GM18861 (cell line): Measurements from ENCODE around the gene ADAM21.
"Not testable (repeated sequence)": the region's sequence is repeated elsewhere in the genome, so short reads cannot be mapped to it uniquely, and the experiment has no call there.

Source experiments
- ATAC-seq: cut with Tn5 transposase; IDR thresholded peaks from one replicate; pipeline ENCODE4 v1.9.1; 2021; ENCODE audit not compliant: unreplicated experiment

ADAM21 gene

DNA sequence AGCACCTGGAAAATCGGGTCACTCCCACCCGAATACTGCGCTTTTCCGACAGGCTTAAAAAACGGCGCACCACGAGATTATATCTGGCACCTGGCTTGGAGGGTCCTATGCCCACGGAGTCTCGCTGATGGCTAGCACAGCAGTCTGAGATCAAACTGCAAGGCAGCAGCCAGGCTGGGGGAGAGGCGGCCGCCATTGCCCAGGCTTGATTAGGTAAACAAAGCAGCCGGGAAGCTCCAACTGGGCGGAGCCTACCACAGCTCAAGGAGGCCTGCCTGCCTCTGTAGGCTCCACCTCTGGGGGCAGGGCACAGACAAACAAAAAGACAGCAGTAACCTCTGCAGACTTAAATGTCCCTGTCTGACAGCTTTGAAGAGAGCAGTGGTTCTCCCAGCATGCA is 23.5 kb downstream of the ADAM21 start:
- ATAC-seq, result not testable (repeated sequence)

DNA sequence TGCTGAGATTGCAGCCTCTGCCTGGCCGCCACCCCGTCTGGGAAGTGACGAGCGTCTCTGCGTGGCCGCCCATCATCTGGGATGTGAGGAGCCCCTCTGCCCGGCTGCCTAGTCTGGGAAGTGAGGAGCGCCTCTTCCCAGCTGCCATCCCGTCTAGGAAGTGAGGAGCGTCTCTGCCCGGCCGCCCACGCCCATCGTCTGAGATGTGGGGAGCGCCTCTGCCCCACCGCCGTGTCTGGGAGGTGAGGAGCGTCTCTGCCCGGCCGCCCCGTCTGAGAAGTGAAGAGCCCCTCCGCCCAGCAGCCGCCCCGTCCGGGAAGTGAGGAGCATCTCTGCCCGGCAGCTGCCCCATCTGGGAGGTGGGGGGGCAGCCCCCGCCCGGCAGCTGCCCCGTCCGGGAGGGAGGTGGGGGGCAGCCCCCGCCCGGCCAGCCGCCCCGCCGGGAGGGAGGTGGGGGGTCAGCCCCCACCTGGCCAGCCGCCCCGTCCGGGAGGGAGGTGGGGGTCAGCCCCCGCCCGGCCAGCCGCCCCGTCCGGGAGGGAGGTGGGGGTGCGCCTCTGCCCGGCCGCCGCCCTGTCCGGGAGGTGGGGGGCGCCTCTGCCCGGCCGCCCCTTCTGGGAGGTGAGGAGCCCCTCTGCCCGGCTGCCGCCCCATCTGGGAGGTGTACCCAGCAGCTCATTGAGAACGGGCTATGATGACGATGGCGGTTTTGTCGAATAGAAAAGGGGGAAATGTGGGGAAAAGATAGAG is 25.6 kb downstream of the ADAM21 start:
- ATAC-seq, result not testable (repeated sequence)

- no peak for ATAC-seq
These were observed 37.7 kb downstream of the ADAM21 start for GRCh38 chr14:70489579-70490200.

DNA sequence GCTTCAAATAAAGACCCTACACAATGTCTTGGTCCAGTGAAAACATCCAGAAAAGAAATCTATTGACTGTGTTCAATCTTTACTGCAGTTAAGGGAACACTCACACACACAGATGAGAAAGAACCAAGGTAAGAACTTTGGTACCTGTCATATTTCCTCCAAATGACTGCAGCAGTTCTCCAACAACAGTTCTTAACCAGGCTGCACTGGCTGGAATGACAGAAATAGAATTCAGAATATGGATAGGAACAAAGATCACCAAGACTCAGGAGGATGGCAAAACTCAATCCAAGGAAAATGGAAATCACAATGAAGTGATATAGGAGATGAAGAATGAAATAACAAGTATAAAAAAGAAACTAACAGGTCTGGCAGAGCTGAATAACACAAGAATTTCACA is 46.2 kb downstream of the ADAM21 start:
- ATAC-seq, result no peak
